ELF-1 (cell line): ENCODE results near the gene ZNF608.

Experiments
- DNase-seq: peaks from one replicate; pipeline ENCODE4 v3.0.0-alpha.2; 2016; ENCODE audit warnings: low read depth, low spot score

ZNF608 gene

GRCh38 chr5:124719113-124719967 is 27.1 kb downstream of the ZNF608 start:
- DNase-seq = no peak

- no peak for DNase-seq
These were observed 28.1 kb downstream of the ZNF608 start for GRCh38 chr5:124718380-124718789.

DNA sequence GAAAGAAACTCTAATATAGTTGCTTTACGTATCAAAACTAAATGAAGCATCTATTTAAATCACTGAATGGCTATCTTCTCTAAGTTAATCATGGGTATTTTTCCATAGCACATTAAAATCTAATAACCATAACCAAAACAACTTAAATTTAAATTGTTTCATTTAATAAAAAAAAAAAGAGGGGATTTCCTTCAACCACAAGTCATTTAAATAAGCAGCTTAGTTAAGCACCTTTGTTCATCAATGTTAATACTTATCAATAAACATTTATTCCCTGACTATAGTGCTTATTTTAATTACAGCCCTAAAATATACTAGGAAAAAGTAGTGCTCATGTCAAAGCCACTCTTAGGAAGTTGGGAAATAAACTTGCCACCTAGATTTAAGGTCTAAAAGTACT is 30.3 kb downstream of the ZNF608 start:
- no peak for DNase-seq

DNA sequence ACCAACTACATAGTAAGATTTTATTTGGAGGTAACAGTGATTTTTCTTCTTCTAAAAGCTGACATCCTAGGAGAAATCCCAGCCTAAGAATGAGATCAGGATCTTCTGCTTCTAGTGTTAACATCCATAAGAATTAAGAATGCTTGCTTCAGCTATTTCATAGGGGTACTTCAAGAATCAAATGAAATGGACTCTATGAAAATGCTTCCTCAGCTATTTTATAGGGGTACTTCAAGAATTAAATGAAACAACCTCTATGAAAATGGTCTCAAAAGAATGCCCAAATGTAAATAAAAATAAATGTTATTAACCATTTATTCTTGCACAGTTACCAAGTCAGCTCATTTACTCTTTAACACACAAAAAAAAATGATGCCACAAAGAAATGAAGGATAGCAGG is 31.5 kb downstream of the ZNF608 start:
- no peak for DNase-seq

DNA sequence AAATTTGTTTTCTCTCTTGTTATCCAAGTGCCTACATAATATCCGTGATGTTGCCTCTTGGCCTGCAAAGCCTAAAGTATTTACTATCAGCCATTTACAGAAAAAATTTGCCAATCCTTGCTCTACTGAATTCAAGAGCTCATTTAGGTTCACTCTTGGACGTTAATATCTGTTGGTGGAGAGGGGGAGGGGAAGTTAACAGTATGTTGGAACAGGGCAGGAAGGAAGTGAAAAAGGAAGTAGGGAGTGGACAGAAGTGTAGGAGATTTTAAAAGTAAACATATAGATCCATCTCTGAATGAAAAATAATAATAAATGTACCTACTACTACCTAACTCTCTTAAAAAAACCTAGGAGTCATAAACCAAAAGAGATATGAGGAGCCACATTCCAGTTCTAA is 32.8 kb downstream of the ZNF608 start:
- no peak for DNase-seq

GRCh38 chr5:124712731-124713305 is 33.6 kb downstream of the ZNF608 start:
- DNase-seq = no peak

DNA sequence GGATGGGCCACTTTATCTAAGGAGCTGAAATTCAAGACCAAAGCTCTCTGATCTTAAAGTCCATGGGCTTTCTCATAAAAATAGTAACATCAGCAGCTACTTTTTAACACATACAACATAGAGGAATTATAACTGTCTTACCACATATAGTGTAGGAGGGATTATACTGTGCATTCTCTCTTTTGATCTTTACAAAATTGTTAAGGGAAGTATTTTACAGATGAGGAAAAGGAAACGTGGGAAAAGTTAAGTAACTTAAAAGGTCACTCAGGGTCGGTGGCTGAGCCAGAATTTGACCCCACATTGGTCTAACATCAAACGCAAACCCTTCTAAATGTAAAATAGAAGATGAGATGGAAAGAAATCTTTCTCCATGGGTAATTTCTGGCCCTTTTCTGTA is 38.4 kb downstream of the ZNF608 start:
- DNase-seq = no peak

DNA sequence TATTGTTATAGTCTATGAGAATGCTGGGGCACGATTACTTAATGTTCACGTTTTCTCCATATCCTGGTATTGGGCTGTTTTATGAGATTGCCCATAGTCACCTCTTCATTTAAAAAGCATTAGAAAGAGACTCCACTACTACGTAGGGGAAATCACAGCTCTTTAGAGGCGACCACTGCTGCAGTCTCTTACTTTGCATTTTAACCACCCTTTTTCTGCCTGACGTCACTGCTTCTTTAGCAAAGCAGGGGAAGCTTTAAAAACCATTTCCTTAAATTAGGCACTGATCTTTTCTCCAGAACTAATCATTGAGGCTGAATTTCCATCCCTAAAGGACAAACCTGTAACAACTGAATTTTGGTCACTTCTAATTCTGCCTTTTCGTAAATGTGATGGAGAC is 38.9 kb downstream of the ZNF608 start:
- DNase-seq = no peak

- peak; percentile 47 for DNase-seq
These were observed 39.6 kb downstream of the ZNF608 start for GRCh38 chr5:124706729-124707361.

DNA sequence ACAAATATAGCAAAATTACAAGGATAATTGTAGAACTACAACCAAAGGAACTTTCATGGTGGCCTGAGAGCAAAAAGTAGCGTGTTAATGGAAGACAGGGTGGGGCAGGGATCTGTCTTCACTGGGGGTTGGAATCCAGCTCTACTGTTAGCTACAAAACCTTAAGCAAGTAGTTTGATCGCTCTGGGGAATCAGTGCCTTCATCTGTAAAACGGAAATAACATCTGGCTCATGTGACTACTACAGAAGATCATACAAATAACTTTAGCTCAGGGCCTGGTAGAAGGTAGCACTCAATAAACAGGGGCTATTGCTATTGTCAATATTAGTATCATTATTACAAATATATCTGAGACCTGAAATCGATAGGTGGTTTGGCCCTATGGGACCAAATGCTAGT is 40.4 kb downstream of the ZNF608 start:
- DNase-seq = no peak

GRCh38 chr5:124705577-124705976 is 40.9 kb downstream of the ZNF608 start:
- no peak for DNase-seq

DNA sequence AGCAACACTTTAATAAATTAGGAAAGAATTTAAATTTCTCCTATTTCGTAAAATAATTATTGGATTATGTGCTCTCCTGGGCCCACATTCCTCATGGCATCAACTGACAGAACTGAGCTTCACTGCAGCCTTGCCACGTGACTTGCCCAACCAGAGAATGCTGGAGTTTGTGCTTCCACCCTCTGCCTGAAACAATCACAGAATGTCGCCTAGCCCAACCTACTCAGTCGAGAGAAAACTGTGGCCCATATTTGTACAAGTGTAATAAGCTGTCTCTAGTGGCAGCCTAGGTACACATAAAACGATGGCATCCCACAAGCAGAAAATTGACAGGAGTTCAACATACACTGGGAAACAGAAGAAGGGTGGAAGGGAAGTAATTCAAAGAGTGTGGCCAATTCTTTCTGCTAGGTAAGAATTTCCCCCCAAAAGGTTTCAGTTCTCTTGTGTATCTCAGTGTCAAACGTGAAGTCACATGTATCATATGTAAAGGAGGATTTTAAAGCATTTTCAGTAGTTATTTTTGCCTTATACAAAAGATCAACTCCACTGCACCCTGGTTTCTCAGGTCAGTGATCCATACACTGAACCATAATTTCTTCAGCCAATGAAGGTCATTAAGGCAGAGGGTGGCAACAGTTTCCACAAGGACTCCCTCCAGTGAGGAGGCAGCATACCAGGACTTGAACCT is 41.7 kb downstream of the ZNF608 start:
- no peak for DNase-seq

DNA sequence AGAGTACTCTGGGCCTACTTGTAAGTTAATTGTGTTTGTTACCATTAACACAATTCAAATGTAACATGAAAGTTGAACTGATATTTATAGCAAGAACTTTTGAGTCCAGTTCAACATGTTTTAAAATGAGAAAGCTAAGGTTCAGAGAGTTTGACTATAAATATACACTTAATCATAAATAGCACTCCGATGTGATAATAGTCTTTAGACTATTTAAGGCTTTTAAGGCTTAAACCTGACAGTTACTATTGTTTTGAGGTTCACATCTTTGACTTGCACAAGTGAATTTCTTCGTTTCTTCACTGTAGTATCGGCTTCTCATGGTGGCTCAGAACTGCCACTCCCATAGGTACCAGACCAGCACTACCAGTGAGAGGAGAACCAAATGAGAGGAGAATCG is 42.4 kb downstream of the ZNF608 start:
- no peak for DNase-seq

GRCh38 chr5:124702525-124702924 is 43.9 kb downstream of the ZNF608 start:
- DNase-seq = no peak

GRCh38 chr5:124701873-124702425 is 44.5 kb downstream of the ZNF608 start:
- DNase-seq = no peak

- DNase-seq = peak; percentile 79
These were observed 45.4 kb downstream of the ZNF608 start for GRCh38 chr5:124701016-124701415.

- DNase-seq = no peak
These were observed 46.1 kb downstream of the ZNF608 start for GRCh38 chr5:124700333-124700732.

DNA sequence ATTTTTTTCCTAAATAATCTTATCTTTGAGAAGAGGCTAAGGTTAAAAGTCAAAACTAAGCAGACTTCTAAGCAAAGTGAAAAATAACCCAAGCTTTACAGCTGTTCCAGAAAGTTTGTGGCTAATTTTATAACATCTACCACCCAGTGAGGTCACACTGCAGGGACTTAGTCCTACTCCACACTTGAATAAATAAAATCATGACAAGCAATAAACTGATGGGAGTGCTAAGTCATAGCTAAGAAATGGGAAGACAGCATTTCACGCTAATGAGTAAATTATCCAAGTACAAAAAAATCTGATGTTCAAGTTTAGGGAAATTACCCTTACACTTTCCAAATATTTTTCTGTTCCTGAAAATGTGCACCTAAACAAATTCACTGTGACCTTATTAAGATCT is 47.7 kb downstream of the ZNF608 start:
- no peak for DNase-seq

- no peak for DNase-seq
These were observed 48.4 kb downstream of the ZNF608 start for GRCh38 chr5:124697933-124698591.

DNA sequence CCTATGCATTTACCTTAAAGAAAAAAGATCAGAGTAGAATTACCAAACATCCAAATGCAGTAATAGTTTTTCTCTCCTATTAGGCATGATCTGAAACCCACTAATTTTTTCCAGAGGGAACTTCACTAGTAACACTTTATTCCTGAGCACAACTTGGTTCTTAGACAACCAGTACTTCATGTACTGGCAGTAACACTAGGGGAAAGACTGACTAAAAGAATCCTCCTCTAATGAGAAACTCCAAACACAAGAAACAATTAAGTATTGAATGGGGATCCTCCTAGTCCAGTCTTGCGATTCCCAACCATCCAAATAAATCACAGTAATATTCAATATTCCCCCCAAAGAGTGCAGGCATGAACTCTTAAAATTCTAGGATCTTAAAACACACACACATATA is 48.9 kb downstream of the ZNF608 start:
- no peak for DNase-seq

GRCh38 chr5:124696898-124697297 is 49.5 kb downstream of the ZNF608 start:
- no peak for DNase-seq
